Erythroblast (primary cell): ENCODE data around the gene RASD2.

Source experiments
- GATA1 ChIP-seq: IDR thresholded peaks from 2 replicates; pipeline ENCODE4 v1.6.1; 2011; ENCODE audit warnings: low read depth, mild to moderate bottlenecking, control low read depth, low read length, moderate library complexity
- POLR2A ChIP-seq: IDR thresholded peaks from 2 replicates; pipeline ENCODE4 v1.6.1; 2011; ENCODE audit warnings: mild to moderate bottlenecking, low read length

DNA sequence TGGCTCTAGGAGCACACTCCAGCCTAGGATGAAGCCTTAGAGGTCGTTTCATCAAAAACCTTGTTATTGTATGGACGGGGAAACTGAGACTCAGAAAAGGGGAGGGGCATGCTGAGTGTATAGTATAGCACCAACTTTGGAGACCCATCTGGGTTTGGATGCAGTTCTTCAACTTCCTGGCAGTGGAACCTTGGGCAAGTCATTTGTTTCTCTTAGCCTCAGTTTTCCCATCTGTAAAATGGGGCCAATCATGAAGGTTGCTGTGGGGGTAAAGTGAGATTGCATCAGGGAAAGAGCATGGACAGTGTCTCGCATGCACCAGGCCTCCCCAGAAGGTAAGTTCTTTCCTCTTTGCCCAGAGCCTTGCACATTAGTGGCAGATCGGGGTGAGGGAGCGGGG, 47.6 kb upstream of the RASD2 start:
- TF ChIP-seq POLR2A (no peak), GATA1 (no peak)
